Measurements from ENCODE around the gene BCR.

- TF ChIP-seq SUZ12 (IDR thresholded peaks at IDR 0.05; ENCODE audit: extremely low read depth, insufficient read depth, insufficient read length): no peak
- no peak for TF ChIP-seq ZNF274 (IDR thresholded peaks at IDR 0.05; ENCODE audit: low read depth, low read length)
Measured at GRCh38 chr22:23219822-23220484, 39.6 kb downstream of the BCR start.

Measured in NT2/D1 (cell line).